ENCODE results near the gene ARAF. TPM values are rescaled to one million over a fixed set of nuclear protein-coding genes. Genes with fewer than 3 reads are reported as not detected.

The ARAF gene
- total and polyA plus RNA-seq, 2 of the 13 experiments (the other 11 are each of a cell fraction or from before 2014, with no cell fraction given), result 18.0 to 33.1 TPM

- Histone ChIP-seq H3K4me2 (ENCODE audit: low read depth, low read length) (no peak overlapping the region), H4K20me1 (ENCODE audit: insufficient read depth, low read length) (no peaks in the 10 kb centered on the region), H3K4me3 (replicated peaks in 1 of 3; ENCODE audit: insufficient read depth in 1 of 3, low read depth in 2 of 3, low read length in 3 of 3) (no peak overlapping the region), H3K27ac (ENCODE audit: extremely low read length, insufficient read depth, low read length) (no peak overlapping the region), H2AFZ (ENCODE audit: low read length) (no peak overlapping the region), H3K79me2 (ENCODE audit: insufficient read depth, low read length) (no peaks in the 10 kb centered on the region), H3K4me1 (ENCODE audit: insufficient read depth, low read length) (no peaks in the 10 kb centered on the region; the same call in 1 of the 2 replicates), H3K36me3 (replicated peaks in 1 of 2; ENCODE audit: control insufficient read depth in 1 of 2, insufficient read depth in 2 of 2, low read length in 2 of 2) (no peaks in the 10 kb centered on the region), H3K27me3 (ENCODE audit: control insufficient read depth in 1 of 2, insufficient read depth in 2 of 2, low read length in 2 of 2) (no peaks in the 10 kb centered on the region), H3K9me3 (ENCODE audit: low read length) (no peaks in the 10 kb centered on the region), H3K9ac (ENCODE audit: insufficient read depth, low read depth, low read length) (no peak overlapping the region)
- no peak for ATAC-seq
- FAIRE-seq, result no peak
- no TSS peak for BruUV-seq (replicated peaks)
- intact Hi-C loops (cut with micrococcal nuclease; ENCODE audit: unreplicated experiment) (no loop called here), in situ Hi-C loops (cut with HindIII; ENCODE audit: extremely low pct_ligation_motif_present, low pct_unique_long_range_greater_than_20kb) (no loop called here)
- ChIA-PET CTCF (ENCODE audit: low intra/inter-chr PET ratio, low total read pairs) (no interaction called here), POLR2A (no interaction called here)
- no peak for DNase-seq (ENCODE audit: low spot score)
- TF ChIP-seq BHLHE40 (IDR thresholded peaks at IDR 0.05; ENCODE audit: low read length) (no peak), ZSCAN30 (CRISPR knock-in tag; IDR thresholded peaks at IDR 0.05) (no peak), SMC3 (IDR thresholded peaks at IDR 0.05; ENCODE audit: low read length) (no peak), PAXIP1 (CRISPR knock-in tag; conservative IDR thresholded peaks at IDR 0.05) (no peak), AKAP8 (CRISPR knock-in tag; IDR thresholded peaks at IDR 0.05) (no peak), ZBTB33 (CRISPR knock-in tag; IDR thresholded peaks at IDR 0.05) (no peak), ZNF124 (CRISPR knock-in tag; IDR thresholded peaks at IDR 0.05) (no peak), KLF16 (CRISPR knock-in tag; IDR thresholded peaks at IDR 0.05) (no peak)
- WGBS (ENCODE audit: low lambda C conversion rate), result 24% methylated on average over 5 of the region's 7 CpGs
Measured at GRCh38 chrX:47514533-47515235, 46.3 kb upstream of the ARAF start.
